Activated naive CD8-positive, alpha-beta T cell treated with anti-CD3 and anti-CD28 coated beads for 36 hours (primary cell): ENCODE results near the gene BCKDK. TPM values are rescaled to one million over a fixed set of nuclear protein-coding genes. Genes with fewer than 3 reads are reported as not detected.
"Not testable (repeated sequence)": the region's sequence is repeated elsewhere in the genome, so short reads cannot be mapped to it uniquely, and the experiment has no call there.

Experiments
- DNase-seq: peaks from one replicate; pipeline ENCODE4 v3.0.0; 2021
- H3K27ac Mint-ChIP-seq: one replicate; pipeline ENCODE4 v1.8.0; 2022; ENCODE audit warnings: mild to moderate bottlenecking, moderate library complexity, mixed read lengths
- H3K27me3 Mint-ChIP-seq: one replicate; pipeline ENCODE4 v1.8.0; 2022; ENCODE audit warnings: mild to moderate bottlenecking, mixed read lengths
- H3K36me3 Mint-ChIP-seq: one replicate; pipeline ENCODE4 v1.8.0; 2021; ENCODE audit warnings: mild to moderate bottlenecking, mixed read lengths
- H3K4me1 Mint-ChIP-seq: one replicate; pipeline ENCODE4 v1.8.0; 2021; ENCODE audit warnings: mixed read lengths
- H3K4me3 Mint-ChIP-seq: one replicate; pipeline ENCODE4 v1.8.0; 2022; ENCODE audit warnings: mild to moderate bottlenecking, moderate library complexity, mixed read lengths
- H3K9me3 Mint-ChIP-seq: one replicate; pipeline ENCODE4 v1.8.0; 2022; ENCODE audit warnings: mixed read lengths
- total RNA-seq, 2 experiments: library from RNA; stranded (reverse); gene quantifications; one replicate each; pipeline ENCODE4 v1.2.3, GENCODE V29; 2021

The BCKDK gene
- total RNA-seq, 2 experiments from 2014 or later: 45.5 to 49.3 TPM

DNA sequence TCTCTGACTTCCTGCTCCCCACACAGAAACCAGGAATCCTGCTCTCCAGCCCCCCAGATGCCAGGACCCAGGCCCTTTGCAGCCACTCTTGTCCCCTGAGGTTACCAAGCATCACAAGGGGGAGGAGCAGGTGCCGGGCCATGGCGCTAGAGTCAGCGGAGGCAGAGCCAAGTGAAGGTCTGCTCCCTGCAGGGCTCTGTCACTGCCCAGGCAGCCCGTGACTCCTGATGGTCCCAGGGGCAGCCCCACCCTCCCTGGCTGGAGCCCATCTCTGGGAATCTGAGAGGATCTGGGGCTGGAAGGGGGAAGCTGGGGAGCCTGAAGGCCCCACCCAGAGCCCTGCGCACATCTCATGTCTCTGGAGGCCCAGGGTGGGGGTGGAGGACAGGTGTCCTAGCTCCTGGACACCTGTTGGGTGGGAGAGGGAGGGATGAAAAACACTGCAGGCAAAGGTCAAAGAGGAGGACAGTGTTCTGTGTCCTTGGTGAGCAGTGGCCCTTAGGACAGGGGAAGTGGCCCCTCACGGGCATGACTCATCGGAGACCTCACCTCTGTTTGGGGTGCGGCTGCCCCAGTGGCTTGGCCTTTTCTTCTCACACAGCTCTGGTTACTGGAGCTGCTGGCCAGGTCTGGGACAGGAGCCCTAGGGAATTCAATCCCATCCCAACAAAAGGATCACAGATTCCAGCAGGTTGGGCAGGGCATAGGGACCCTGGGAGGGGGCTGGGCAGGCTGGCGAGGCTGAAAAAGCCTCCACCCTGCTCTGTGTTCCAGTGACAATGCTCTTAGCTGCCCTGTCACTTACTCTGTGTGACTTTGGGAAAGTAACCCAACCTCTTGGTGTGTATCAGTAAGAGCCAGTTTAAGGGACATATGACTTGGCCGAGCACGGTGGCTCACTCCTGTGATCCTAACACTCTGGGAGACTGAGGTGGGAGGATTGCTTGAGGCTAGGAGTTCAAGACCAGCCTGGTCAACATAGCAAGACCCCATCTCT is 42.0 kb downstream of the BCKDK start, which contains the start of gene PRSS36:
PRSS36 (minus strand) TSS at position 173 of the 997 bp plus-strand sequence; CDS start at position 142, 31 bp downstream.
- no peaks in the 10 kb centered on the region for H3K36me3 Mint-ChIP-seq
- no peak for DNase-seq
- H3K27ac Mint-ChIP-seq: no peak within 1 kb of the TSS
- H3K4me1 Mint-ChIP-seq: no peaks in the 10 kb centered on the region
- no peaks in the 10 kb centered on the region for H3K9me3 Mint-ChIP-seq
- H3K4me3 Mint-ChIP-seq: no peak within 1 kb of the TSS
- H3K27me3 Mint-ChIP-seq: peaks cover 3% of the 10 kb centered on the region

DNA sequence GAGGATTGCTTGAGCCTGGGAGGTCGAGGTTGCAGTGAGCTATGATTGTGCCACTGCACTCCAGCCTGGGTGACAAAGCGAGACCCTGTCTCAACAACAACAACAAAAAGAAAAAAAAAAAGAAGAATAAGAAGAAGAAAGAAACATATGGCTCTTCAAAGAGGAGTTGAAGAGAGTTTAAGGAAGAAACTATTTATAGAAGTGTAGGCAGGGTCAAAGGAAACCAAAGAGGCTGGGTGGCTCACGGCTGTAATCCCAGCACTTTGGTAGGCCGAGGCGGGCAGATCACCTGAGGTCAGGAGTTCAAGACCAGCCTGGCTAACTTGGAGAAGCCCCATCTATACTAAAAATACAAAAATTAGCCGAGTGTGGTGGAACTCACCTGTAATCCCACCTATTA is 42.8 kb downstream of the BCKDK start:
- not testable (repeated sequence) for H3K27me3 Mint-ChIP-seq, H3K4me3 Mint-ChIP-seq

DNA sequence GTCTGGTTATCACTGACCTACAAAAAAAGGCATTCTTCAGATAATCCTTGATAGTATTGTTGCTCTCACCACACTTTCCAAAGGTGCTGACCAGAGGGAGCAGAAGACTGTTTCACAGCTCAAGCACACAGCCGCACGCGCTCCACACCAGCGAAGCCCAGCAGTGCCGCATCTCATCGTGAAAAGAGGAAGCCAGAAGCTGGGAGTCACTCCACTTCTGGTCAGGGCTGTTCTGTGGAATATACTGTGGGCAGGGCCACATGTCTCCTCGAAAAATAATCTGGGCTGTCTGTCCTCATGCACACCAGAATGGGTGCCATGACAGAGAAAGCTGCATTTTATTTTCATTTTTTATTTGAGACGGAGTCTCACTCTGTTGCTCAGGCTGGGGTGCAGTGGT is 49.0 kb downstream of the BCKDK start:
- Mint-ChIP-seq H3K36me3 (no peaks in the 10 kb centered on the region), H3K27me3 (peaks cover 3% of the 10 kb centered on the region), H3K4me3 (peak overlapping the region; percentile 32), H3K4me1 (peaks cover 6% of the 10 kb centered on the region), H3K9me3 (no peaks in the 10 kb centered on the region), H3K27ac (no peak overlapping the region)
- no peak for DNase-seq

More for the DNA sequence above, 42.8 kb downstream of the BCKDK start:
- not testable (repeated sequence) for H3K9me3 Mint-ChIP-seq, DNase-seq, H3K4me1 Mint-ChIP-seq, H3K36me3 Mint-ChIP-seq, H3K27ac Mint-ChIP-seq

Other genes with a start within 250 kb of the BCKDK start
- gene BCL7C, start 214.3 kb upstream of the BCKDK start, total RNA-seq: 10 to 100 TPM; 20.8 to 22.0 TPM
- gene CTF1, start 211.8 kb upstream of the BCKDK start, total RNA-seq: under 1 TPM; 0.16 to 0.38 TPM
- 10 to 100 TPM; 24.9 to 27.0 TPM for gene FBXL19, start 184.8 kb upstream of the BCKDK start, total RNA-seq
- 1 to 10 TPM; 5.4 to 5.7 TPM for gene ORAI3, start 159.3 kb upstream of the BCKDK start, total RNA-seq
- gene SETD1A, start 150.6 kb upstream of the BCKDK start, total RNA-seq: 10 to 100 TPM; 28.5 to 31.7 TPM
- 1 to 10 TPM; 1.5 TPM for gene HSD3B7, start 123.2 kb upstream of the BCKDK start, total RNA-seq
- 1 to 10 TPM; 1.3 to 1.6 TPM for gene STX1B, start 97.7 kb upstream of the BCKDK start, total RNA-seq
- 10 to 100 TPM; 32.4 to 33.0 TPM for gene STX4, start 74.8 kb upstream of the BCKDK start, total RNA-seq
- gene ZNF668, start 34.1 kb upstream of the BCKDK start, total RNA-seq: 10 to 100 TPM; 17.3 to 18.5 TPM
- gene ZNF646, start 34.0 kb upstream of the BCKDK start, total RNA-seq: 10 to 100 TPM; 20.0 to 21.8 TPM
- gene PRSS53, start 19.4 kb upstream of the BCKDK start, total RNA-seq: 1 to 10 TPM; 3.0 to 3.1 TPM
- gene VKORC1, start 13.6 kb upstream of the BCKDK start, total RNA-seq: 10 to 100 TPM; 57.9 to 61.3 TPM
- gene KAT8, start 9.3 kb downstream of the BCKDK start, total RNA-seq: 10 to 100 TPM; 48.9 to 49.9 TPM
- gene PRSS8, start 27.3 kb downstream of the BCKDK start, total RNA-seq: not detected
- under 1 TPM in 1 of 2 experiments, not detected in 1; 0.74 TPM for gene PRSS36, start 41.7 kb downstream of the BCKDK start, total RNA-seq
- gene FUS, start 71.8 kb downstream of the BCKDK start, total RNA-seq: 100 to 1,000 TPM; 817 to 858 TPM
- 1 to 10 TPM; 5.0 to 5.2 TPM for gene PYCARD, start 94.4 kb downstream of the BCKDK start, total RNA-seq
- gene TRIM72, start 105.7 kb downstream of the BCKDK start, total RNA-seq: not detected
- not detected for gene PYDC1, start 108.7 kb downstream of the BCKDK start, total RNA-seq
- gene ITGAM, start 151.6 kb downstream of the BCKDK start, total RNA-seq: under 1 TPM; 0.38 to 0.68 TPM
- 1 to 10 TPM; 1.4 to 1.6 TPM for gene ITGAX, start 246.8 kb downstream of the BCKDK start, total RNA-seq